HepG2 (cell line): ENCODE measurements around the gene LIMS2. TPM values are rescaled to one million over a fixed set of nuclear protein-coding genes. Genes with fewer than 3 reads are reported as not detected.
A peak's percentile ranks its signal among the peaks of the same experiment; 100 is the strongest.

ENCODE experiments used
- BCL3 ChIP-seq: sonication (generic); formaldehyde crosslinking; IDR thresholded peaks from 2 replicates; pipeline ENCODE4 v1.5.1; 2020; ENCODE audit warnings: mild to moderate bottlenecking, missing genetic modification reagents, moderate library complexity
- EZH2 ChIP-seq: conservative IDR thresholded peaks from 2 replicates; pipeline ENCODE4 v1.6.1; 2012; ENCODE audit warnings: mild to moderate bottlenecking, low read depth, low read length, moderate library complexity
- GLI4 ChIP-seq: sonication (generic); formaldehyde crosslinking; IDR thresholded peaks from 2 replicates; pipeline ENCODE4 v1.5.1; 2020; ENCODE audit warnings: missing genetic modification reagents, mild to moderate bottlenecking, moderate library complexity, borderline replicate concordance
- HES4 ChIP-seq: sonication (generic); formaldehyde crosslinking; IDR thresholded peaks from 2 replicates; pipeline ENCODE4 v1.9.0; 2021; ENCODE audit warnings: mild to moderate bottlenecking, missing genetic modification reagents, borderline replicate concordance
- HNF4G ChIP-seq, 2 experiments: sonication (generic) in 1 of 2; formaldehyde crosslinking in 1 of 2; IDR thresholded peaks; 2 replicates each; pipeline versions ENCODE4 v1.4.0 to v1.6.1; 2011 to 2020; ENCODE audit warnings: borderline replicate concordance in 2 of 2, low read depth in 2 of 2, mild to moderate bottlenecking in 2 of 2, low read length in 1 of 2, missing genetic modification reagents in 1 of 2, moderate library complexity in 1 of 2
- KDM2A ChIP-seq: sonication (generic); formaldehyde crosslinking; IDR thresholded peaks from 2 replicates; pipeline ENCODE4 v1.4.0; 2020; ENCODE audit warnings: low read depth, missing genetic modification reagents, borderline replicate concordance
- NFKBIZ ChIP-seq: IDR thresholded peaks from 2 replicates; pipeline ENCODE4 v1.6.1; 2018; ENCODE audit warnings: missing genetic modification reagents, missing compliant biosample characterization
- NR2C2 ChIP-seq: sonication (generic); formaldehyde crosslinking; IDR thresholded peaks from 2 replicates; pipeline ENCODE4 v1.4.0; 2020; ENCODE audit warnings: missing genetic modification reagents, mild to moderate bottlenecking, moderate library complexity, borderline replicate concordance
- NR2F1 ChIP-seq, 2 experiments: fragments of 450-650 bp in 1 of 2; formaldehyde crosslinking in 1 of 2; IDR thresholded peaks; 2 replicates each; pipeline versions ENCODE4 v1.5.0 to v1.6.1; 2016 to 2020; ENCODE audit warnings: mild to moderate bottlenecking in 1 of 2, missing compliant biosample characterization in 1 of 2, missing genetic modification reagents in 1 of 2, moderate library complexity in 1 of 2
- NR2F6 ChIP-seq, 2 experiments: IDR thresholded peaks; 2 replicates each; pipeline ENCODE4 v1.6.1; 2016; ENCODE audit warnings: antibody characterized with exemption in 1 of 2, mild to moderate bottlenecking in 1 of 2
- PCBP1 ChIP-seq: fragments of 200-400 bp; formaldehyde crosslinking; IDR thresholded peaks from 2 replicates; pipeline ENCODE4 v1.6.1; 2017; ENCODE audit warnings: mild to moderate bottlenecking, low read depth, low read length, borderline replicate concordance
- RXRB ChIP-seq: IDR thresholded peaks from 2 replicates; pipeline ENCODE4 v1.6.1; 2016; ENCODE audit warnings: borderline replicate concordance, missing genetic modification reagents, missing compliant biosample characterization
- SAP130 ChIP-seq: IDR thresholded peaks from 2 replicates; pipeline ENCODE4 v1.6.1; 2016; ENCODE audit warnings: low read depth
- SIX1 ChIP-seq: sonication (generic); formaldehyde crosslinking; IDR thresholded peaks from 2 replicates; pipeline ENCODE4 v1.4.0; 2020; ENCODE audit warnings: missing genetic modification reagents, borderline replicate concordance
- SOX13 ChIP-seq, 3 experiments: fragments of 450-650 bp in 1 of 3; sonication (generic) in 1 of 3; formaldehyde crosslinking in 1 of 3; IDR thresholded peaks in 2 of 3; conservative IDR thresholded peaks in 1 of 3; 2 replicates each; pipeline versions ENCODE4 v1.5.0 to v1.6.1; 2016 to 2020; ENCODE audit warnings: antibody characterized with exemption in 1 of 3, mild to moderate bottlenecking in 1 of 3, missing compliant biosample characterization in 1 of 3, missing genetic modification reagents in 1 of 3, moderate library complexity in 1 of 3
- TEAD3 ChIP-seq: optimal IDR thresholded peaks from 2 replicates; pipeline ENCODE3; 2016; ENCODE audit warnings: borderline replicate concordance
- XBP1 ChIP-seq: sonication (generic); formaldehyde crosslinking; IDR thresholded peaks from 2 replicates; pipeline ENCODE4 v1.5.0; 2020; ENCODE audit warnings: missing genetic modification reagents
- ZFX ChIP-seq: sonication (generic); formaldehyde crosslinking; IDR thresholded peaks from 2 replicates; pipeline ENCODE4 v1.4.0; 2020; ENCODE audit warnings: mild to moderate bottlenecking, low read depth, missing genetic modification reagents, moderate library complexity
- ZNF10 ChIP-seq: sonication (generic); formaldehyde crosslinking; IDR thresholded peaks from 2 replicates; pipeline ENCODE4 v1.4.0; 2020; ENCODE audit warnings: mild to moderate bottlenecking, low read depth, missing genetic modification reagents, borderline replicate concordance
- ZNF275 ChIP-seq: sonication (generic); formaldehyde crosslinking; IDR thresholded peaks from 2 replicates; pipeline ENCODE4 v1.8.0; 2022; ENCODE audit warnings: missing genetic modification reagents, mild to moderate bottlenecking, inconsistent platforms, borderline replicate concordance
- ZNF333 ChIP-seq: sonication (generic); formaldehyde crosslinking; IDR thresholded peaks from 2 replicates; pipeline ENCODE4 v1.4.0; 2020; ENCODE audit warnings: mild to moderate bottlenecking, missing genetic modification reagents, borderline replicate concordance
- ZNF501 ChIP-seq: sonication (generic); formaldehyde crosslinking; IDR thresholded peaks from 2 replicates; pipeline ENCODE4 v1.5.1; 2020; ENCODE audit warnings: mild to moderate bottlenecking, moderate library complexity, missing genetic modification reagents
- ZNF550 ChIP-seq: sonication (generic); formaldehyde crosslinking; IDR thresholded peaks from 2 replicates; pipeline ENCODE4 v1.4.0; 2020; ENCODE audit warnings: mild to moderate bottlenecking, missing genetic modification reagents, borderline replicate concordance
- ZNF761 ChIP-seq: sonication (generic); formaldehyde crosslinking; conservative IDR thresholded peaks from 2 replicates; pipeline ENCODE4 v1.4.0; 2020; ENCODE audit warnings: mild to moderate bottlenecking, missing genetic modification reagents
- polyA plus RNA-seq, 8 experiments: library from polyadenylated mRNA; depleted of rRNA in 3 of 8; stranded (reverse) in 7 of 8; unstranded in 1 of 8; fragments of >200 nt; fragmentation: Illumina TruSeq in 4 of 8; extraction: Trizol in 4 of 8; gene quantifications; 2 replicates each; pipeline versions ENCODE4 v1.2.1 to v1.2.3, GENCODE V29; 2011 to 2016; ENCODE audit warnings: low read depth in 4 of 8, missing spikeins in 1 of 8, mixed read lengths in 1 of 8; ENCODE audit not compliant: insufficient read depth in 1 of 8
- total RNA-seq, 5 experiments: library from RNA; depleted of rRNA; stranded (reverse); fragments of >200 nt; fragmentation: Illumina TruSeq; extraction: Trizol; gene quantifications; 2 replicates each; pipeline ENCODE4 v1.2.3, GENCODE V29; 2016; ENCODE audit warnings: low read depth in 1 of 5

Gene LIMS2
- total and polyA plus RNA-seq, 2 of the 13 experiments (the other 11 are each of a cell fraction or from before 2014, with no cell fraction given) = 1.0 to 1.9 TPM

GRCh38 chr2:127674241-127675209 lies 805 bp downstream of the LIMS2 start (continued):
- TF ChIP-seq GLI4 (CRISPR knock-in tag) = 0 out of 2 replicates have a peak, but pooled peaks have one; percentile 36
- peak; percentile 43 for TF ChIP-seq SAP130 (CRISPR knock-in tag)
- 0 out of 2 replicates have a peak, but pooled peaks have one; percentile 41 for TF ChIP-seq PCBP1
- peak; percentile 61; the same call in 1 of the 2 replicates for TF ChIP-seq KDM2A (CRISPR knock-in tag)
- 0 out of 2 replicates have a peak, but pooled peaks have one; percentile 59 for TF ChIP-seq NFKBIZ
- 0 out of 2 replicates have a peak, but pooled peaks have one; percentile 12 for TF ChIP-seq ZFX (CRISPR knock-in tag)
- peak; percentile 73; the same call in 1 of the 2 replicates for TF ChIP-seq EZH2
- no peak for TF ChIP-seq ZNF550
- TF ChIP-seq SOX13 (IDR thresholded peaks at IDR 0.05) = no peak
- 0 out of 4 replicates have a peak, but pooled peaks of 1 of the 2 experiments have one; percentile 13 for TF ChIP-seq SOX13 (CRISPR knock-in tag; conservative IDR thresholded peaks at IDR 0.05 in 1 of 2, IDR thresholded peaks at IDR 0.05 in 1 of 2)
- peak; percentile 68 for TF ChIP-seq HNF4G (IDR thresholded peaks at IDR 0.05; ENCODE audit: borderline replicate concordance, low read depth, low read length)
- no peak for TF ChIP-seq HNF4G (CRISPR knock-in tag; IDR thresholded peaks at IDR 0.05; ENCODE audit: borderline replicate concordance, low read depth)
- 0 out of 2 replicates have a peak, but pooled peaks have one; percentile 22 for TF ChIP-seq HES4 (CRISPR knock-in tag)
- TF ChIP-seq ZNF501 (CRISPR knock-in tag) = 0 out of 2 replicates have a peak, but pooled peaks have one; percentile 41
- TF ChIP-seq XBP1 (CRISPR knock-in tag) = no peak
- no peak for TF ChIP-seq SIX1 (CRISPR knock-in tag)
- 0 out of 2 replicates have a peak, but pooled peaks have one; percentile 61 for TF ChIP-seq ZNF761 (CRISPR knock-in tag)
- TF ChIP-seq NR2F6 (IDR thresholded peaks at IDR 0.05) = no peak
- peak; percentile 33; the same call in 1 of the 2 replicates for TF ChIP-seq NR2F6 (CRISPR knock-in tag; IDR thresholded peaks at IDR 0.05)
- TF ChIP-seq RXRB (CRISPR knock-in tag) = 0 out of 2 replicates have a peak, but pooled peaks have one; percentile 9
- TF ChIP-seq TEAD3 (CRISPR knock-in tag) = peak; percentile 59
- TF ChIP-seq NR2C2 (CRISPR knock-in tag) = peak; percentile 41; the same call in 1 of the 2 replicates
- peak in 1 of 2 experiments; percentile 45; a peak in 2 of 4 replicates for TF ChIP-seq NR2F1 (CRISPR knock-in tag; IDR thresholded peaks at IDR 0.05)
- TF ChIP-seq ZNF333 (CRISPR knock-in tag) = no peak
- TF ChIP-seq BCL3 (CRISPR knock-in tag) = 0 out of 2 replicates have a peak, but pooled peaks have one; percentile 21
- TF ChIP-seq ZNF10 (CRISPR knock-in tag) = no peak
- TF ChIP-seq ZNF275 (CRISPR knock-in tag) = 0 out of 2 replicates have a peak, but pooled peaks have one; percentile 26
